ENCODE results near the gene ZNF35.
A peak's percentile ranks its signal among the peaks of the same experiment; 100 is the strongest.
"Not testable (repeated sequence)": the region's sequence is repeated elsewhere in the genome, so short reads cannot be mapped to it uniquely, and the experiment has no call there.

The ZNF35 gene

GRCh38 chr3:44661189-44661588 is 12.7 kb downstream of the ZNF35 start:
- DNase-seq (ENCODE audit: low read depth): no peak
- TF ChIP-seq, protein P1, sequence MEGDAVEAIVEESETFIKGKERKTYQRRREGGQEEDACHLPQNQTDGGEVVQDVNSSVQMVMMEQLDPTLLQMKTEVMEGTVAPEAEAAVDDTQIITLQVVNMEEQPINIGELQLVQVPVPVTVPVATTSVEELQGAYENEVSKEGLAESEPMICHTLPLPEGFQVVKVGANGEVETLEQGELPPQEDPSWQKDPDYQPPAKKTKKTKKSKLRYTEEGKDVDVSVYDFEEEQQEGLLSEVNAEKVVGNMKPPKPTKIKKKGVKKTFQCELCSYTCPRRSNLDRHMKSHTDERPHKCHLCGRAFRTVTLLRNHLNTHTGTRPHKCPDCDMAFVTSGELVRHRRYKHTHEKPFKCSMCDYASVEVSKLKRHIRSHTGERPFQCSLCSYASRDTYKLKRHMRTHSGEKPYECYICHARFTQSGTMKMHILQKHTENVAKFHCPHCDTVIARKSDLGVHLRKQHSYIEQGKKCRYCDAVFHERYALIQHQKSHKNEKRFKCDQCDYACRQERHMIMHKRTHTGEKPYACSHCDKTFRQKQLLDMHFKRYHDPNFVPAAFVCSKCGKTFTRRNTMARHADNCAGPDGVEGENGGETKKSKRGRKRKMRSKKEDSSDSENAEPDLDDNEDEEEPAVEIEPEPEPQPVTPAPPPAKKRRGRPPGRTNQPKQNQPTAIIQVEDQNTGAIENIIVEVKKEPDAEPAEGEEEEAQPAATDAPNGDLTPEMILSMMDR (IDR thresholded peaks at IDR 0.05; ENCODE audit: control insufficient read depth, insufficient read depth, low read depth, low read length, missing control alignments): peak; percentile 21
- no peak overlapping the region for H3K4me3 ChIP-seq (ENCODE audit: control insufficient read depth, low read depth, low read length)

DNA sequence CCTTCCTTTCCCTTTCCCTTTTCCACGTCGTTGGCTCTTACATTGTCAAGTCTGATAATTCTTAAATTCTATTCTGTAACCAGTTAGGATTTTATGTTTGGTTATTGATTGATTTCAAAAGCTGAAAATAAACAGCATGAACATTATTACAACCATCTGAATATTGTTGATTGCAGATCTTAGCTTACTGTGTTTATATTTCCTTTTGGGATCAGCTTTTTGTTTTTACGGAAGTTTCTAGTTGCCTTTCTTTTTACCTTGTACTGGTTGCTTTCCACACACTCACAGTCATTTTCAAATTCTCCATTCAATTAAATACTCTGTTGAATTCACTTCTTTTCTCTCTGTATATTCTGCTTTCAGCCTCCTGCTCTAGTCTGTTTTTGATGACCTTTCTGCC is 16.6 kb downstream of the ZNF35 start:
- H3K4me3 ChIP-seq (ENCODE audit: control insufficient read depth, low read depth, low read length): no peak overlapping the region
- TF ChIP-seq, protein P1 (IDR thresholded peaks at IDR 0.05; ENCODE audit: control insufficient read depth, insufficient read depth, low read depth, low read length, missing control alignments): no peak
- no peak for DNase-seq (ENCODE audit: low read depth)

- DNase-seq (ENCODE audit: low read depth): no peak
- H3K4me3 ChIP-seq (ENCODE audit: control insufficient read depth, low read depth, low read length): no peak overlapping the region
- TF ChIP-seq, protein P1 (IDR thresholded peaks at IDR 0.05; ENCODE audit: control insufficient read depth, insufficient read depth, low read depth, low read length, missing control alignments): no peak
Observed at GRCh38 chr3:44666346-44666745, 17.8 kb downstream of the ZNF35 start.

DNA sequence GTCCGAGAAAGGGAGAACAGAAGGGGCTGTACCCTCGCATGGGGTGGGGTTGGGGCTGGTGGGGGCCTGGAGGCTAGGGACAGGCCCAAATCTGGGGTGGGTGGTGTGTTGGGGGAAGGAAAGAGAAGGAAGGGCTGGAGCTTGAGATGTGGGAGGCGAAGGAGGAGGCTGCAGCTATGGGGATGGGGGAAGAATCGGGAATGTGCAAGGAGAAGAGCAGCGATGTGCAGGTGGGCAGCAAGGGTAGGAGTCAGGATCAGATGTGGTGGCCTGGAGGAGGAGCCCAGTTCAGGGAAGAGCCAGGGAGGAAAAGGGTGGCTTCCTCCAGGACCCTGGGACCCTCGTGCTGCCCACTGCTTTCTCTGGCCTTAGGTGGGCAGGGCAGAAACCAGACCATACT is 21.2 kb downstream of the ZNF35 start:
- TF ChIP-seq, protein P1 (IDR thresholded peaks at IDR 0.05; ENCODE audit: control insufficient read depth, insufficient read depth, low read depth, low read length, missing control alignments): no peak
- no peak overlapping the region for H3K4me3 ChIP-seq (ENCODE audit: control insufficient read depth, low read depth, low read length)
- DNase-seq (ENCODE audit: low read depth): no peak

DNA sequence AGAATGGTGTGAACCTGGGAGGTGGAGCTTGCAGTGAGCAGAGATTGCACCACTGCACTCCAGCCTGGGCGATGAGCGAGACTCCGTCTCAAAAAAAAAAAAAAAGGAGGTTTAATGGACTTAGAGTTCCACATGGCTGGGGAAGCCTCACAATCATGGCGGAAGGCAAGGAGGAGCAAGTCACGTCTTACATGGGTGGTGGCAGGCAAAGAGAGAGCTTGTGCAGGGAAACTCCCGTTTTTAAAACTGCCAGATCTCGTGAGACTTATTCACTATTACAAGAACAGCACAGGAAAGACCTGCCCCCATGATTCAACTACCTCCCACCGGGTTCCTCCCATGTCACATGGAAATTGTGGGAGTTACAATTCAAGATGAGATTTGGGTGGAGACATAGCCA is 24.9 kb downstream of the ZNF35 start:
- H3K4me3 ChIP-seq (ENCODE audit: control insufficient read depth, low read depth, low read length); DNase-seq (ENCODE audit: low read depth): not testable (repeated sequence)

GRCh38 chr3:44674211-44674610 is 25.7 kb downstream of the ZNF35 start:
- no peak for DNase-seq (ENCODE audit: low read depth)
- TF ChIP-seq, protein P1 (IDR thresholded peaks at IDR 0.05; ENCODE audit: control insufficient read depth, insufficient read depth, low read depth, low read length, missing control alignments): no peak
- H3K4me3 ChIP-seq (ENCODE audit: control insufficient read depth, low read depth, low read length): no peak overlapping the region

DNA sequence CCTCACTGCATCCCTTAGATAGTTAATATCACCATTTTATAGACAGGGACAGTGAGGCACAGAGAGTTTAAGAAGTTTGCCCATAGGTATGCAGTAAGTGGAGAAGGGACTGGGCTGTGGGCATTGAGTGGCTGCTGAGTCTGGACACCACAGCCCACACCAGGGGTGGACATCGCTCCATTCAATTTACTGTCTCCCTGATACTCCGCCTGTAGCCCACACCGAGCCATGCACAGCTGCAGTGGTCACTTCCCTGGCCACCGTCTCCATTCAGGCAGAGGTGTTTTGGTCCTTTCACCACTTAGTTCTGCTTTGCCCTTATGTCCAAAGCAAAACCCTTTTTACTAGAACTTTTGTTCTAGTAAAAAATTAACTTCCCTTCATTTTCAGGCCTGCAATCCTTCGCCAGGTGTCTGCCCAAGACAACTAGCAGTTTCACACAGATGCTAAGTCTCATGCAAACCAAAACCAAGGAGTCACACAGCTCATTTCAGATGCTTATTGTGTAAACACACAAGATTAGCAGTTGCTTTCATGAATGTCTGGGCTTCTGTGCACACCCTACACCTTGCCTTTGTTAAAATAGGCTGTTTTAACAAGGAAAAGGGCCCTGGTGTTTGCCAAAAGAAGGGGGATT is 30.1 kb downstream of the ZNF35 start:
- no peak overlapping the region for H3K4me3 ChIP-seq (ENCODE audit: control insufficient read depth, low read depth, low read length)
- TF ChIP-seq, protein P1 (IDR thresholded peaks at IDR 0.05; ENCODE audit: control insufficient read depth, insufficient read depth, low read depth, low read length, missing control alignments): no peak
- no peak for DNase-seq (ENCODE audit: low read depth)

Measured in AG09309 (cell line).